ENCODE results near the gene TBC1D22B.

The TBC1D22B gene

GRCh38 chr6:37331047-37331446 lies 73.5 kb downstream of the TBC1D22B start:
- no peak overlapping the region for H3K27ac ChIP-seq
- TF ChIP-seq, protein P1, sequence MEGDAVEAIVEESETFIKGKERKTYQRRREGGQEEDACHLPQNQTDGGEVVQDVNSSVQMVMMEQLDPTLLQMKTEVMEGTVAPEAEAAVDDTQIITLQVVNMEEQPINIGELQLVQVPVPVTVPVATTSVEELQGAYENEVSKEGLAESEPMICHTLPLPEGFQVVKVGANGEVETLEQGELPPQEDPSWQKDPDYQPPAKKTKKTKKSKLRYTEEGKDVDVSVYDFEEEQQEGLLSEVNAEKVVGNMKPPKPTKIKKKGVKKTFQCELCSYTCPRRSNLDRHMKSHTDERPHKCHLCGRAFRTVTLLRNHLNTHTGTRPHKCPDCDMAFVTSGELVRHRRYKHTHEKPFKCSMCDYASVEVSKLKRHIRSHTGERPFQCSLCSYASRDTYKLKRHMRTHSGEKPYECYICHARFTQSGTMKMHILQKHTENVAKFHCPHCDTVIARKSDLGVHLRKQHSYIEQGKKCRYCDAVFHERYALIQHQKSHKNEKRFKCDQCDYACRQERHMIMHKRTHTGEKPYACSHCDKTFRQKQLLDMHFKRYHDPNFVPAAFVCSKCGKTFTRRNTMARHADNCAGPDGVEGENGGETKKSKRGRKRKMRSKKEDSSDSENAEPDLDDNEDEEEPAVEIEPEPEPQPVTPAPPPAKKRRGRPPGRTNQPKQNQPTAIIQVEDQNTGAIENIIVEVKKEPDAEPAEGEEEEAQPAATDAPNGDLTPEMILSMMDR (conservative IDR thresholded peaks at IDR 0.05), result no peak

- H3K27ac ChIP-seq, result no peak overlapping the region
- TF ChIP-seq, protein P1 (conservative IDR thresholded peaks at IDR 0.05), result no peak
Observed at GRCh38 chr6:37332894-37333293, 75.3 kb downstream of the TBC1D22B start.

DNA sequence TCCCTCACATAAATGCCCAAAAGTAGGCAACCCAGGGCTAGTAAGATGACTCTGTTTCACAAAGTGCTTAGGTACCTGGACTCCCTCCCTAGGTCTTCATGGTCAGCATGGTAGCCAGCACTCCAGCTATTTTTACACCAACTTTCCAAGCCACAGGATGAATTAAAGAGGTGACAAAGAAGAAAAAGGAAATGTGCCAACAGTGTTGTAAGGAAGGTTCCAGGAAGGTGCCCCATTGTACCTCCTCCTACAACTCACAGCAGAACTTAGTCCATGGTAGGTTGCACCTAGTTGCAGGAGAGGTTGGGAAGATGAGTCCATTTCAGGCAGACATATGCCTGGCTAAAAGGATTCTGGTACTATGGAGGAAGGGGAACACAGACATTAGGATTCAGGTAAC lies 76.5 kb downstream of the TBC1D22B start:
- H3K27ac ChIP-seq, result no peak overlapping the region
- TF ChIP-seq, protein P1 (conservative IDR thresholded peaks at IDR 0.05), result no peak

GRCh38 chr6:37338317-37338716 lies 80.7 kb downstream of the TBC1D22B start:
- peak overlapping the region; percentile 40; the same call in 1 of the 2 replicates for H3K27ac ChIP-seq

- TF ChIP-seq, protein P1 (conservative IDR thresholded peaks at IDR 0.05), result no peak
- H3K27ac ChIP-seq, result peak overlapping the region; percentile 40; the same call in 1 of the 2 replicates
Observed at GRCh38 chr6:37338745-37339255, 81.2 kb downstream of the TBC1D22B start.

- peak overlapping the region; percentile 40; the same call in 1 of the 2 replicates for H3K27ac ChIP-seq
- TF ChIP-seq, protein P1 (conservative IDR thresholded peaks at IDR 0.05), result no peak
Observed at GRCh38 chr6:37339741-37340638, 82.4 kb downstream of the TBC1D22B start.

DNA sequence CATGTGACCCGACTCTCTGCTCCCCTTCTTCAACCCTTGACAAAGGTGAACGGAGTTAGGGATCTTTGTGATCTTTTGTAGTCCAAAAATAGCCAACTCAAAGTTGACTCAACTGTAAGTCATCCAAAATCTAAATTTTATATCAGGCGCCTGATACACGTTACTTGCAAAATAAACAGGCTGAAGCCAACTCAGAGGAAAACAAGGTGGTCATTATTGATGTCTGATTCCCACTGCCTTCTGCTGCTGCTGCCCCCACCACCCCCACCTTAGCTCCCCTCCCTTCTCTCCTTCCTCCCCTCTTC lies 83.0 kb downstream of the TBC1D22B start:
- TF ChIP-seq, protein P1 (conservative IDR thresholded peaks at IDR 0.05), result no peak
- H3K27ac ChIP-seq, result no peak overlapping the region

GRCh38 chr6:37343248-37343647 lies 85.7 kb downstream of the TBC1D22B start:
- H3K27ac ChIP-seq, result no peak overlapping the region
- TF ChIP-seq, protein P1 (conservative IDR thresholded peaks at IDR 0.05), result no peak
